Trophoblast cell (in vitro differentiated cells and primary cell): ENCODE data around the gene DHPS.
A peak's percentile ranks its signal among the peaks of the same experiment; 100 is the strongest.
"Not testable (repeated sequence)": the region's sequence is repeated elsewhere in the genome, so short reads cannot be mapped to it uniquely, and the experiment has no call there.

Experiments used
- DNase-seq, 2 donors: peaks; one replicate each; pipeline ENCODE4 v3.0.0-alpha.2; 2016
- H2AFZ ChIP-seq: 2 replicates; pipeline ENCODE4 v1.6.1; 2013; ENCODE audit warnings: low read length, moderate library complexity, mild to moderate bottlenecking; ENCODE audit not compliant: insufficient read depth, poor library complexity
- H2AK5ac ChIP-seq: 2 replicates; pipeline ENCODE4 v1.6.1; 2013; ENCODE audit warnings: mild to moderate bottlenecking, low read length
- H2BK120ac ChIP-seq: 2 replicates; pipeline ENCODE4 v1.6.1; 2013; ENCODE audit warnings: low read length, mild to moderate bottlenecking, moderate library complexity; ENCODE audit not compliant: insufficient read depth, poor library complexity
- H2BK12ac ChIP-seq: 2 replicates; pipeline ENCODE4 v1.6.1; 2013; ENCODE audit warnings: mild to moderate bottlenecking, low read length, moderate library complexity
- H2BK5ac ChIP-seq: 2 replicates; pipeline ENCODE4 v1.6.1; 2013; ENCODE audit warnings: low read length, low read depth, moderate library complexity, mild to moderate bottlenecking; ENCODE audit not compliant: poor library complexity
- H3K14ac ChIP-seq: 2 replicates; pipeline ENCODE4 v1.6.1; 2013; ENCODE audit warnings: mild to moderate bottlenecking, low read length
- H3K18ac ChIP-seq: 2 replicates; pipeline ENCODE4 v1.6.1; 2013; ENCODE audit warnings: mild to moderate bottlenecking, low read length
- H3K23ac ChIP-seq: 2 replicates; pipeline ENCODE4 v1.6.1; 2013; ENCODE audit warnings: low read length
- H3K27ac ChIP-seq: 2 replicates; pipeline ENCODE4 v1.5.1; 2013; ENCODE audit warnings: low read depth, mild to moderate bottlenecking, inconsistent platforms, low read length, moderate library complexity
- H3K27me3 ChIP-seq: 2 replicates; pipeline ENCODE4 v1.6.1; 2013; ENCODE audit warnings: inconsistent platforms, mild to moderate bottlenecking, low read length, moderate library complexity; ENCODE audit not compliant: insufficient read depth
- H3K36me3 ChIP-seq, 2 experiments: 1 replicate in 1 of 2; 2 replicates in 1 of 2; pipeline ENCODE4 v1.6.1; 2013; ENCODE audit warnings: low read length in 2 of 2, mild to moderate bottlenecking in 2 of 2, moderate library complexity in 1 of 2; ENCODE audit not compliant: insufficient read depth in 2 of 2, control insufficient read depth in 1 of 2
- H3K4ac ChIP-seq: 2 replicates; pipeline ENCODE4 v1.6.1; 2013; ENCODE audit warnings: low read depth, mild to moderate bottlenecking, low read length, moderate library complexity
- H3K4me1 ChIP-seq, 2 experiments: 1 replicate in 1 of 2; 2 replicates in 1 of 2; pipeline ENCODE4 v1.6.1; 2013; ENCODE audit warnings: low read length in 2 of 2, mild to moderate bottlenecking in 2 of 2, moderate library complexity in 1 of 2; ENCODE audit not compliant: insufficient read depth in 2 of 2, control insufficient read depth in 1 of 2
- H3K4me2 ChIP-seq: 2 replicates; pipeline ENCODE4 v1.6.1; 2013; ENCODE audit warnings: inconsistent platforms, mild to moderate bottlenecking, low read length, moderate library complexity
- H3K4me3 ChIP-seq: 2 replicates; pipeline ENCODE4 v1.5.1; 2013; ENCODE audit warnings: mild to moderate bottlenecking, low read depth, low read length, inconsistent platforms
- H3K79me1 ChIP-seq: one replicate; pipeline ENCODE4 v1.6.1; 2013; ENCODE audit warnings: low read length
- H3K79me2 ChIP-seq: 2 replicates; pipeline ENCODE4 v1.6.1; 2013; ENCODE audit warnings: low read length, mild to moderate bottlenecking; ENCODE audit not compliant: control insufficient read depth, insufficient read depth, poor library complexity
- H3K9ac ChIP-seq: 2 replicates; pipeline ENCODE4 v1.6.1; 2013; ENCODE audit warnings: mild to moderate bottlenecking, low read length
- H3K9me3 ChIP-seq: 2 replicates; pipeline ENCODE4 v1.6.1; 2013; ENCODE audit warnings: low read depth, mild to moderate bottlenecking, control low read depth, inconsistent platforms, low read length; ENCODE audit not compliant: insufficient read depth
- H4K12ac ChIP-seq: 2 replicates; pipeline ENCODE4 v1.6.1; 2013; ENCODE audit warnings: low read depth, mild to moderate bottlenecking, low read length, moderate library complexity
- H4K8ac ChIP-seq: 2 replicates; pipeline ENCODE4 v1.6.1; 2013; ENCODE audit warnings: low read depth, mild to moderate bottlenecking, low read length, moderate library complexity
- H4K91ac ChIP-seq: one replicate; pipeline ENCODE4 v1.6.1; 2013; ENCODE audit warnings: low read depth, mild to moderate bottlenecking, low read length, moderate library complexity
- WGBS: extraction: QIAGEN DNeasy Blood & Tissue Kit; methylation state at CpG from one replicate; pipeline ENCODE4 v1.1.7; 2013; ENCODE audit warnings: missing lambda C conversion rate; ENCODE audit not compliant: insufficient read length, insufficient coverage; ENCODE audit errors: extremely low coverage; 5-methylcytosine and 5-hydroxymethylcytosine counted together

DHPS gene

DNA sequence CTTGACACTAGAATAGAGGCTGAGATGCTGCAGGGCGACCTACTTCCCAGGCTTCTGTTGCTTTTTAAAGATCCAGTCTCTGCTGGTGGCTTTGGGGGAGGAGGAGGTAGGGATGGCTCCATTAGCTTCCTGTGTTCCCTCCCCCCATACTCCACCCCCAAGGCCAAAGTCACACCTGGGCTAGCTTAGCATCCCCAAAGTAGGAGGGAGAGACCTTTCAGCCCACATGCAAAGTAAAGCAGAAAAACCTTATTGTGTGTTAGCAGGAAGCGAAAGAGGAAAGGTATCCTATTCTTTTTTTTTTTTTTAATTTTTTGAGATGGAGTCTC, 45.3 kb upstream of the DHPS start:
- H2BK12ac ChIP-seq: no peak overlapping the region
- H4K8ac ChIP-seq: no peak overlapping the region
- H3K27me3 ChIP-seq: no peaks in the 10 kb centered on the region
- H4K12ac ChIP-seq: no peak overlapping the region
- H3K4me3 ChIP-seq: no peak overlapping the region
- peaks cover 12% of the 10 kb centered on the region for H3K79me1 ChIP-seq
- peaks cover 2% of the 10 kb centered on the region for H3K9me3 ChIP-seq
- H2AK5ac ChIP-seq: no peak overlapping the region
- H3K27ac ChIP-seq: no peak overlapping the region
- no peak overlapping the region for H2BK120ac ChIP-seq
- H3K4me2 ChIP-seq: no peak overlapping the region
- H3K14ac ChIP-seq: no peak overlapping the region
- DNase-seq: no peak
- H3K18ac ChIP-seq: no peak overlapping the region
- H2BK5ac ChIP-seq: no peak overlapping the region
- H3K23ac ChIP-seq: no peak overlapping the region
- H2AFZ ChIP-seq: no peak overlapping the region
- H3K4ac ChIP-seq: no peak overlapping the region
- H3K79me2 ChIP-seq: peaks cover 6% of the 10 kb centered on the region
- no CpG with 5 or more reads among the region's 2 CpGs for WGBS
- H3K4me1 ChIP-seq: no peaks in the 10 kb centered on the region
- no peak overlapping the region for H4K91ac ChIP-seq
- no peak overlapping the region for H3K9ac ChIP-seq
- H3K36me3 ChIP-seq: peaks cover 33 to 35% of the 10 kb centered on the region in 2 experiments

DNA sequence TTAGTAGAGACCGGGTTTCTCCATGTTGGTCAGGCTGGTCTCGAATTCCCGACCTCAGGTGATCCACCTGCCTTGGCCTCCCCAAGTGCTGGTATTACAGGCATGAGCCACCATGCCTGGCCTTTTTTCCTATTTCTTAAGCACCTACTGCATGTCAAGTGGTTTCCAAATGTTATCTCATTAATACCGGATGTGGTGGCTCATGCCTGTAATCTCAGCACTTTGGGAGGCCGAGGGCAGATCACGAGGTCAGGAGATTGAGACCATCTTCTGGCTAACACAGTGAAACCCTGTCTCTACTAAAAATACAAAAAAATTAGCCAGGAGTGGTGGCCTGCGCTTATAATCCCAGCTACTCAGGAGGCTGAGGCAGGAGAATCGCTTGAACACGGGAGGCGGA, 43.9 kb upstream of the DHPS start:
- not testable (repeated sequence) for H3K4me3 ChIP-seq, H3K4me1 ChIP-seq, DNase-seq, H3K4ac ChIP-seq, H3K18ac ChIP-seq, H4K12ac ChIP-seq, H2BK12ac ChIP-seq, H3K9ac ChIP-seq, H3K9me3 ChIP-seq, H4K8ac ChIP-seq, H2BK120ac ChIP-seq, H2AK5ac ChIP-seq, H4K91ac ChIP-seq, H3K23ac ChIP-seq, H3K14ac ChIP-seq, H2AFZ ChIP-seq, H3K27ac ChIP-seq, H3K27me3 ChIP-seq, H2BK5ac ChIP-seq, H3K4me2 ChIP-seq
- Histone ChIP-seq H3K36me3 (peaks cover 22 to 23% of the 10 kb centered on the region in 2 experiments), H3K79me2 (peaks cover 18% of the 10 kb centered on the region), H3K79me1 (peaks cover 22% of the 10 kb centered on the region)
- no CpG with 5 or more reads among the region's 10 CpGs for WGBS

DNA sequence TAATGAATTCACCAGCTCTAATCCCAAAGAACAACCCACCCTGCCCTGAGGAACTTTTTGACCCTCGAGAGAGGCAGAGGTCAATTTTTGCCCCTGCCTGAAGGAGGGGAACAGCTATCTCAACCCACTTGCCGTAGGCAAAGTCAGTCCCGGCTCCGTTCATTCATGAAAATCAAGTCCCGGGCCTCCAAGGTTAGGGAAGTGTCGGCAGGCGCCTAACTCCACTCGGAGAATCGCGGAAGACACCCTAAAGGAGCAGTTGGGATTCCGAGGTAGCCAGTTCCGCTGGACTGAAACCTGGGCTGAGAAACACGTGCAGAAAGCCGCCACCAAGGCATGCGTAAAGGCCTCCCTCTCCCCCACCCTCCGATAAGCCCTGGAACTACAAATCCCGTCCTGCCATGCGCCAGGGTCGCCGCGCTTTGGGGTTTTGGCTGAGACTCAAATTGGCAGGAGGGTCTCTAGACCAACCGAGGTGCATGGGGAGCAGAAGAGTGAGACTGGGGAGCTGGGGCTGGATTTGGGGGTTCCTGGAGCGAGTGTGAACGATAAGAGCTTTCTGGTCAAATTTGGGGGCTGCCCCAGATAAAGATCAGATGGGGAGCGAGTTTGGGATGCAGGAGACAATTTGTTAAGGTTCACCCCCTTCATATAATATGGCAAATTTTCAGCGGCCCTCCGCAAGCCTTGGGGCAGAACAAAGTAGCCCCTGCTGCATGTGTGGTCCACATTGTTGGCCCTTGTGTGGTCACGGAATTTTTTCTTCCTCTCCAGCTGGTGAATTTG, 42.2 kb upstream of the DHPS start, which contains the start of gene TNPO2:
Gene TNPO2, minus strand, starts transcription at position 292 of the 786 bp plus-strand sequence. CDS start 2,955 bp downstream, outside the sequence.
- H2AFZ ChIP-seq: peak within 1 kb of the TSS; percentile 48
- no CpG with 5 or more reads among the region's 28 CpGs for WGBS
- H3K4ac ChIP-seq: peak within 1 kb of the TSS; percentile 28
- H3K79me1 ChIP-seq: peaks cover 22% of the 10 kb centered on the region
- no peak within 1 kb of the TSS for H3K23ac ChIP-seq
- H2BK5ac ChIP-seq: no peak within 1 kb of the TSS
- H3K14ac ChIP-seq: peak within 1 kb of the TSS; percentile 73
- peaks cover 23% of the 10 kb centered on the region for H3K79me2 ChIP-seq
- H3K9me3 ChIP-seq: peaks cover 2% of the 10 kb centered on the region
- peaks cover 3 to 5% of the 10 kb centered on the region in 2 experiments for H3K4me1 ChIP-seq
- H3K18ac ChIP-seq: peak within 1 kb of the TSS; percentile 85
- H3K36me3 ChIP-seq: peaks cover 12 to 14% of the 10 kb centered on the region in 2 experiments
- H4K8ac ChIP-seq: peak within 1 kb of the TSS; percentile 94
- no peaks in the 10 kb centered on the region for H3K27me3 ChIP-seq
- peak within 1 kb of the TSS; percentile 90 for H3K4me2 ChIP-seq
- H3K27ac ChIP-seq: peak within 1 kb of the TSS; percentile 69
- H3K9ac ChIP-seq: peak within 1 kb of the TSS; percentile 81
- H2AK5ac ChIP-seq: peak within 1 kb of the TSS; percentile 72
- H2BK120ac ChIP-seq: peak within 1 kb of the TSS; percentile 41
- H4K12ac ChIP-seq: peak within 1 kb of the TSS; percentile 58
- H4K91ac ChIP-seq: peak within 1 kb of the TSS; percentile 68
- peak within 1 kb of the TSS; percentile 78 for H3K4me3 ChIP-seq
- no peak within 1 kb of the TSS for H2BK12ac ChIP-seq
- DNase-seq: peak; percentile 16 to 54

DNA sequence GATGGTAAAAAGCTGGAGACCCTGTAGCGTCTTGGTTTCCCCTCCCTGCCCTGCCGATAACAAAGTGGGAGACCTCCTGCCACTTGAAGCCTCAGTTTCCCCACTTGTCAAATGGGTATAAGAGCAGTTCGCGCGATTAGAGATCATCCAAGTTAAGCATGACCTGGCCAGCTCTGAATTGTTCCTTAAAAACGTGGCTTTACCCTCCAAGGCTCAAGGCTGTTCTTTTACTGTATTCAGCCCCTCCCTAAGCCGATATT, 41.6 kb upstream of the DHPS start:
- H3K27me3 ChIP-seq: no peaks in the 10 kb centered on the region
- peak overlapping the region; percentile 90 for H3K4me2 ChIP-seq
- H3K4me1 ChIP-seq: peaks cover 3 to 5% of the 10 kb centered on the region in 2 experiments
- peak overlapping the region; percentile 94 for H4K8ac ChIP-seq
- H3K14ac ChIP-seq: peak overlapping the region; percentile 73
- peaks cover 22% of the 10 kb centered on the region for H3K79me1 ChIP-seq
- WGBS: no CpG with 5 or more reads among the region's 7 CpGs
- no peak overlapping the region for H3K23ac ChIP-seq
- peak overlapping the region; percentile 41 for H2BK120ac ChIP-seq
- peaks cover 13 to 14% of the 10 kb centered on the region in 2 experiments for H3K36me3 ChIP-seq
- H3K27ac ChIP-seq: no peak overlapping the region
- H3K4ac ChIP-seq: no peak overlapping the region
- H4K12ac ChIP-seq: peak overlapping the region; percentile 58
- H3K4me3 ChIP-seq: peak overlapping the region; percentile 67
- no peak for DNase-seq
- no peak overlapping the region for H2BK12ac ChIP-seq
- H4K91ac ChIP-seq: peak overlapping the region; percentile 68
- H3K18ac ChIP-seq: peak overlapping the region; percentile 70
- H3K9ac ChIP-seq: peak overlapping the region; percentile 9
- H3K79me2 ChIP-seq: peaks cover 23% of the 10 kb centered on the region
- peak overlapping the region; percentile 72 for H2AK5ac ChIP-seq
- H3K9me3 ChIP-seq: peaks cover 2% of the 10 kb centered on the region
- H2AFZ ChIP-seq: peak overlapping the region; percentile 32
- H2BK5ac ChIP-seq: no peak overlapping the region
